ENCODE measurements around the gene BICC1. TPM values are rescaled to one million over a fixed set of nuclear protein-coding genes. Genes with fewer than 3 reads are reported as not detected.

BICC1 gene
- total RNA-seq, 1 experiment from 2014 or later = 7.2 TPM

DNA sequence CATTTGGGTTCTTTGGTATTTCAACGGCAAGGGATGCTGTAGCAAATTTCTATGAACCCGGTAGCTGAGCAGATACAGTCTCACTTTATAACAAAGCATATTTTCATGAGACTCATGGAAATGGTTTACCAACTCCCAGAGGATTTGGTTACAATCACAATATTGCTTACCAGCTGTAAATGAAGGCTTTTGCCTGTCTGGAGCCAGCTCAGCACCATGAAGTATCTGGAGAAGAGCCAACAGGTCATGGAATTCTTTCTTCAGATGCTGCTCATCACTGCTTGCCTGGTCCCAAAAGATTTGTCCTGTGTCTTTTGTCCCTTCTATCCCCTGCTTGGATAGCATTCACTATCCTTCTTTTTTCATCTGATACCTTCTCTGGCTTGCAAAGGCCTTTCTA is 346.9 kb downstream of the BICC1 start:
- in situ Hi-C loops (cut with HindIII; ENCODE audit: low pct_unique_long_range_greater_than_20kb, low sequenced_read_pairs) = no loop called here
- no peak for DNase-seq (ENCODE audit: low read depth, low spot score)

DNA sequence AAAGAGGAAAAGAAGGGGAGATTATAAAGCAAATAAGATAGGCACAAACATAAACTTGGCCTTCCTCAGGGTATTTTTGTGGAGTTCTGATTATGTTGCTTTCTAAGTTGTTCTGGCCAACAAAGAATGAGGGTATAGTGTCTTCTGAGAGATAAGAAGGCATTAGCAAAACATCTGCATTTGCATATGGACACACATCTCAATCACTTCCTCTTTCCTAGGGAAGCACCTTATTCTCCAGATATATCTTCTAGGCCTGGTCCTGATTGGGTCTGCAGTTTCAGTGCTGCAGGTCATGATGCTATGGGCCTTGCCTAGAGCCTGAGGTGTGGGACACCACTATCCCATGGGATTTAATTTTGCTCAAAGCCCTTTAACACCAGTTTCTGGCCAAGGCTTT is 355.0 kb downstream of the BICC1 start:
- in situ Hi-C loops (cut with HindIII; ENCODE audit: low pct_unique_long_range_greater_than_20kb, low sequenced_read_pairs) = no loop called here
- no peak for DNase-seq (ENCODE audit: low read depth, low spot score)

DNA sequence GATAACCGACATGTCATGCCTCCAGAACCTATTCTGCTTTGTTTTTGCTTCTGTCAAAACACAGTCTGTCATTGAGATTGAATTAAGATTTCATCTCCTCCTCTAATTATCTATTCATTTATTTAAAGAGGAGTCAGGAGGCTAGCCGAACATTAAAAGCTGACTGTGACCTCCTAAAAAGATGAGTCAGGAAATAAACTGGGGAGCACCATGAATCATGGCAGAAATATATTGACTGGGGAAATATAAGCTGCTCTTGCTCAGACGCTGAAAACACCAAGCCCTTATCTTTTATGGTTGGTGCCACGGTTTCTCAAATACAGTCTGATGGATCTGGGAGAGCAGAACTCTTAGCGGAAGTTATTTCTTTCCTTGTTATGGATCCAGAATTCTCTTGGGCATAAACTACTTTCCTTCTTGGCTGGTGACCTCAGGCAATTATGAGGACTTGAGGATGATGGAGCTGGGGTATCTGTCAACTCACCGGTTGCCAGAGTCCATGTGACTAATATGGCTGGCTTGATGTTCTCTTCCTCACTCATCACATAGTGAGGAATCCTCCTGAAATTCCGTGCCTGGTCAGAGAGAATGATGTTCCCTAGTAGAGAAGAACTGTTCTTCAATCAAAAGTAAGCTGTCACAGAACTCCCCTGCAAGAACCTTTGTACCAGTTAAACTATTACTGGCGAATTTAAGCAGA is 356.2 kb downstream of the BICC1 start:
- in situ Hi-C loops (cut with HindIII; ENCODE audit: low pct_unique_long_range_greater_than_20kb, low sequenced_read_pairs) = no loop called here
- no peak for DNase-seq (ENCODE audit: low read depth, low spot score)

DNA sequence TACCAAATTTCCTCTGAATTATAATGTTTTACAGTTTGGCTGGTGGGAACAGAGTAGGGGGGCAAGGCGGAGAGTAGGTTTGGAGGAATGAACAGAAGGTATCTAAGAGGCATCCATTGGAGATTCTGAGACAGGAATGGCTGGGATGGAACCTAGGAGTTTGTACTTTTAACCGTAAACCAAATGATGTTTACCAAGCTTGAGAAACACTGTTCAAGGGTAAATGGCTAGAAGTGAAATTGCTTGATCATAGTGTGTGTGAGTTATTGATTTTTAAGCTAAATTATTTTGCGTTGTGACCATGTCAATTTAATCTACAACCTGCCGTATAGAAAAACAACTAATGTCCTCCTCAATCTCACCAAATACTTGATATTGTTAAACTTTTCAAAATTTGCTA is 357.4 kb downstream of the BICC1 start:
- in situ Hi-C loops (cut with HindIII; ENCODE audit: low pct_unique_long_range_greater_than_20kb, low sequenced_read_pairs) = no loop called here
- no peak for DNase-seq (ENCODE audit: low read depth, low spot score)

DNA sequence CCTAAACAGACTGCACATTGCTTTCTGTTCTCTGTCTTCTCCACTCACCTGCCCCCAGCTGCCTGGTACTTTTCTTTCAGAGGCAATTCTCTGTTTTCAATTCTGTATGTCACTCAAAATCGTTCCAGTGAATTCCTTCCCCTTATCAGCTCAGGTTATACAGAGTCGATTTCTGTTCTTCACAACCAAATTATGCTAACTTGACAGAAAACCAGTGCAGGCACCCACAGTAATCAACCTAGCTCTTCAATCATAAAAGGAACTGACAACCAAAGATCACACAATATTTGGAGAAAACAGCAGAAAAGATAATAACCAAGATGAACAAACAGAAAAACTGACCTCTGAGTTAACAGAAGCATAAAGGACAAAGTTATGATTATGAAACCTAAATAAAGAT is 360.5 kb downstream of the BICC1 start:
- DNase-seq (ENCODE audit: low read depth, low spot score) = no peak
- in situ Hi-C loops (cut with HindIII; ENCODE audit: low pct_unique_long_range_greater_than_20kb, low sequenced_read_pairs) = no loop called here

Other genes starting within 250 kb of the BICC1 start
- 4.4 and 5.1 TPM in 2 replicates for gene IPMK, start 245.0 kb upstream of the BICC1 start, total RNA-seq (2014; rRNA removed; shearing (Covaris generic))
- 41.5 and 43.6 TPM in 2 replicates for gene CISD1, start 243.7 kb upstream of the BICC1 start, total RNA-seq (2014; rRNA removed; shearing (Covaris generic))
- 13.1 and 13.8 TPM in 2 replicates for gene UBE2D1, start 177.9 kb upstream of the BICC1 start, total RNA-seq (2014; rRNA removed; shearing (Covaris generic))
- 54.8 and 72.5 TPM in 2 replicates for gene TFAM, start 127.5 kb upstream of the BICC1 start, total RNA-seq (2014; rRNA removed; shearing (Covaris generic))